Large intestine (tissue), 3 donors: ENCODE results near the gene AMBRA1. TPM values are rescaled to one million over a fixed set of nuclear protein-coding genes. Genes with fewer than 3 reads are reported as not detected.

ENCODE experiments used
- DNase-seq, 2 donors: peaks; one replicate each; pipeline versions ENCODE4 v3.0.0 to v3.0.0-alpha.2; 2013
- H3K27ac ChIP-seq: one replicate; pipeline ENCODE4 v1.5.1; 2013; ENCODE audit warnings: low read length
- H3K27me3 ChIP-seq: 2 replicates; pipeline ENCODE4 v1.6.1; 2013; ENCODE audit warnings: low read length; ENCODE audit not compliant: control insufficient read depth, insufficient read depth
- H3K36me3 ChIP-seq: 2 replicates; pipeline ENCODE4 v1.6.1; 2013; ENCODE audit warnings: low read length; ENCODE audit not compliant: control insufficient read depth, insufficient read depth
- H3K4me1 ChIP-seq: one replicate; pipeline ENCODE4 v1.6.1; 2013; ENCODE audit warnings: low read length; ENCODE audit not compliant: control insufficient read depth, insufficient read depth
- H3K4me3 ChIP-seq: one replicate; pipeline ENCODE4 v1.5.1; 2013; ENCODE audit warnings: low read length
- H3K9me3 ChIP-seq: one replicate; pipeline ENCODE4 v1.6.1; 2013; ENCODE audit warnings: mild to moderate bottlenecking, low read depth, low read length, moderate library complexity; ENCODE audit not compliant: control insufficient read depth
- WGBS: methylation state at CpG from one replicate; pipeline ENCODE4 v1.1.5; 2013; ENCODE audit warnings: low lambda C conversion rate; ENCODE audit not compliant: insufficient coverage; 5-methylcytosine and 5-hydroxymethylcytosine counted together
- polyA plus RNA-seq: library from polyadenylated mRNA; unstranded; fragments of 120-200 nt; gene quantifications from one replicate; pipeline ENCODE4 v1.2.1, GENCODE V29; 2013

Gene AMBRA1
- polyA plus RNA-seq, 1 donor: 20.2 TPM

DNA sequence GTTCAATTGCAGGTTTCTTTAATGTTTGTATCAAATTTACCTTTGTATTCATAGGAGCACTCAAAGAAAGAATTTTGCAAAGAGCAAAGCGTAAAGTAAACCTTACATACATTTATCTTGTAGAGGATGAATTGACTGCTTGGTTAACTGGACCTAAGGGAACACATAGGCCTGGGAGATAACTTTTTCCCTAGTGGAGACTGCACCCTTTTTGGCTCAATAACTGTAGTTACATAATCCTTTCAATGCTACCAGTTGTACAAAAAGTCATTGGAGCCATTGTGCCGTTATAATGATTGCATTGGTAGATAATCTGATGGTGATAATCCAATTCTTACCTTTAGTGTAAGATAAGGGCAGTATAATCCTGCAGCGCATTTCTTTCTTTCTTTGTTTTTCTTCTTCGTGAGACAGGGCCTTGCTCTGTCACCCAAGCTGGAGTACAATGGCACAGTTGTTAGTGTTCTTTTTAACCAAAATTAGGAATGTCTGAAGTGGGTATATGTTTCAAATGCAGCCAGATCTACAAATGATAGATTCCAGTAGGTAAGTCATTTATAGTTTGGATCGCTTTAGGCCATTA is 41.8 kb upstream of the AMBRA1 start:
- no peak overlapping the region for H3K27ac ChIP-seq
- H3K36me3 ChIP-seq: peaks cover 16% of the 10 kb centered on the region
- H3K4me1 ChIP-seq: peaks cover 14% of the 10 kb centered on the region
- no peaks in the 10 kb centered on the region for H3K27me3 ChIP-seq
- H3K4me3 ChIP-seq: no peak overlapping the region
- no peak for DNase-seq
- whole genome bisulfite sequencing: 100% methylated on average over 2 of the region's 5 CpGs
- H3K9me3 ChIP-seq: no peaks in the 10 kb centered on the region

DNA sequence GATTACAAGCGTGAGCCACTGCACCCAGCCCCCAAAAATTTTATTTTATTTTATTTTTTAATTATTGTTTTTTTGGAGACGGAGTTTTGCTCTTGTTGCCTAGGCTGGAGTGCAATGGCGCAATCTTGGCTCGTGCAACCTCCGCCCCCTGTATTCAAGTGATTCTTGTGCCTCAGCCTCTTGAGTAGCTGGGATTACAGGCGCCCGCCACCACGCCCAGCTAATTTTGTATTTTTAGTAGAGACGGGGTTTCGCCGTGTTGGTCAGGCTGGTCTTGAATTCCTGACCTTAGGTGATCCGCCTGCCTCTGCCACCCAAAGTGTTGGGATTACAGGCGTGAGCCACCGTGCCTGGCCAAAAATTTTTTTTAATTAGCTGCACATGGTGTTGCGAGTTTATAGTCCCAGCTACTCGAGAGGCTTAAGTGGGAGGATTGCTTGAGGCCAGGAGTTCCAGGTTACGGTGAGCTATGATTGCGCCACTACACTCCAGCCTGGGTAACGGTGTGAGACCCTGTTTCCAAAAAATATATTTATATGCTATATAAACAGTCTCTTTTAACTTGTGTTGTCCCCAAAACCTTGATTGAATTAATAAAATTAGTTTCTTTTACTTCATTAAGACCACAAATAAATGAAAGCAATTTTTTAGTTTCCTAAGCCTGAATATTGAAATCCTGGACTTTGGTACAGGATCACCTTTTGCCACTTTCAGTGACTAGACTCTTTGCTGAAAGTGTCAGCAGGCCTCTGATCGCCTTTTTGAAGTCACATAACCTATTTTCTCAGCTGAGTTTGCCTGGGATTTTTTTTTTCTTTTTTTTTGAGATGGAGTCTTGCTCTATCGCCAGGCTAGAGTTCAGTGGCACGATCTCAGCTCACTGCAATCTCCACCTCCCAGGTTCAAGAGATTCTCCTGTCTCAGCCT is 39.7 kb upstream of the AMBRA1 start:
- H3K9me3 ChIP-seq: no peaks in the 10 kb centered on the region
- peaks cover 30% of the 10 kb centered on the region for H3K36me3 ChIP-seq
- no peak overlapping the region for H3K4me3 ChIP-seq
- H3K27ac ChIP-seq: no peak overlapping the region
- 82% methylated on average over 2 of the region's 22 CpGs for WGBS
- no peaks in the 10 kb centered on the region for H3K4me1 ChIP-seq
- peak in 1 of 2 donors; percentile 52 for DNase-seq
- H3K27me3 ChIP-seq: no peaks in the 10 kb centered on the region

DNA sequence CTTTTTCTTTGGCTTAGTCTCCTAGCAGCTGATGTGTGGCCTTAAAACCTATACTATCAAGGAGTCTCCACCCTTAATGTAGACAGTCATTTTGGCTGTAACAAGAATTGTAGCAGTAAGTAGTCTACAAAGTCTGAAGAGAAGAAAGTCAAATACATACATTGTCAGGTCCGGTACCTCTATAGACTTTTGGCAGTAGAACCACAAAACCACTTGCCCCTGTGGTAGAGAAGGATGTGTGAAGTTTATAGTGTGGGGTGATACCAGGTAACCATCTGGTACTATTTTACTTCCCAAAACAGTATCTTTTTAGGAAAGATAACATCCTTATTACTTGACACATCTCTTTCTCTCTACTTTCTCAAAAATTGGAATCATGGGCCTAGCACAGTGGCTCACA is 38.7 kb upstream of the AMBRA1 start:
- Histone ChIP-seq H3K27ac (no peak overlapping the region), H3K36me3 (peaks cover 34% of the 10 kb centered on the region), H3K4me3 (no peak overlapping the region), H3K9me3 (no peaks in the 10 kb centered on the region), H3K4me1 (no peaks in the 10 kb centered on the region), H3K27me3 (no peaks in the 10 kb centered on the region)
- DNase-seq: no peak
- 100% methylated on average over 1 of the region's 1 CpG for WGBS

DNA sequence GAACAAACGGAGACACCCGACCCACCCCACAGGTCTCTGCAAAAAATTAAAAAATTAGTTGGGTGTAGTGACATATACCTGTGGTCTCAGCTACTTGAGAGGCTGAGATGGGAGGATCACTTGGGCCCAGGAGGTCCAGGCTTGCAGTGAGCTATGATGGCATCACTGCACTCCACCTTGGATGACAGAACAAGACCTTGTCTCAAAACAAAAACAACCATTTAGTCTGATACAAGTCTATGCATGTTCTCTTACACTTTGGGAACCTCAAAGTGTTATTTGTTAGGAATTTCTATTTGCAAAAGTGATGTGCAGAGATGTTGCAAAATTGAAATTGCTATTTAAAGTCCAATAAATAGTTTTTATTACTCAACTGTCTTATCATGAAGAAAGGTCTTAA is 37.9 kb upstream of the AMBRA1 start:
- peaks cover 36% of the 10 kb centered on the region for H3K36me3 ChIP-seq
- no peaks in the 10 kb centered on the region for H3K4me1 ChIP-seq
- H3K9me3 ChIP-seq: no peaks in the 10 kb centered on the region
- no peak overlapping the region for H3K4me3 ChIP-seq
- no peak for DNase-seq
- WGBS: no CpG with 5 or more reads among the region's 2 CpGs
- H3K27me3 ChIP-seq: no peaks in the 10 kb centered on the region
- no peak overlapping the region for H3K27ac ChIP-seq

GRCh38 chr11:46630237-46630636 is 36.4 kb upstream of the AMBRA1 start:
- H3K27me3 ChIP-seq: no peaks in the 10 kb centered on the region
- WGBS: no CpG with 5 or more reads among the region's 1 CpG
- H3K4me1 ChIP-seq: no peaks in the 10 kb centered on the region
- peaks cover 44% of the 10 kb centered on the region for H3K36me3 ChIP-seq
- H3K27ac ChIP-seq: no peak overlapping the region
- no peaks in the 10 kb centered on the region for H3K9me3 ChIP-seq
- no peak for DNase-seq
- H3K4me3 ChIP-seq: no peak overlapping the region

DNA sequence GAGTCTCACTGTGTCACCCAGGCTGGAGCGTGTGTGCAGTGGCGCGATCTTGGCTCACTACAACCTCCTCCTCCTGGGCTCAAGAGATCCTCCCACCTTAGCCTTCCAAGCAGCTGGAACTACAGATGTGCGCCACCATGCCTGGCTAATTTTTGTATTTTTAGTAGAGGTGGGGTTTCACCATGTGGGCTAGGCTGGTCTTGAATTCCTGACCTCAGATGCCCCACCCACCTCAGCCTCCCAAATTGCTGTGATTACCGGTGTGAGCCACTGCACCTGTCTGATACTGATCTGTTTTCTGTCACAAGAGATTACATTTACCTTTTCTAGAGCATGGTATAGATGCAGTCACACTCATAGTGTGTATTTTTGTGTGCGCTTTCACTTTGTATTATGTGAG is 35.1 kb upstream of the AMBRA1 start:
- Histone ChIP-seq H3K4me1 (no peaks in the 10 kb centered on the region), H3K27me3 (no peaks in the 10 kb centered on the region), H3K36me3 (peaks cover 54% of the 10 kb centered on the region), H3K4me3 (no peak overlapping the region), H3K27ac (no peak overlapping the region), H3K9me3 (no peaks in the 10 kb centered on the region)
- DNase-seq: no peak
- no CpG with 5 or more reads among the region's 6 CpGs for WGBS

DNA sequence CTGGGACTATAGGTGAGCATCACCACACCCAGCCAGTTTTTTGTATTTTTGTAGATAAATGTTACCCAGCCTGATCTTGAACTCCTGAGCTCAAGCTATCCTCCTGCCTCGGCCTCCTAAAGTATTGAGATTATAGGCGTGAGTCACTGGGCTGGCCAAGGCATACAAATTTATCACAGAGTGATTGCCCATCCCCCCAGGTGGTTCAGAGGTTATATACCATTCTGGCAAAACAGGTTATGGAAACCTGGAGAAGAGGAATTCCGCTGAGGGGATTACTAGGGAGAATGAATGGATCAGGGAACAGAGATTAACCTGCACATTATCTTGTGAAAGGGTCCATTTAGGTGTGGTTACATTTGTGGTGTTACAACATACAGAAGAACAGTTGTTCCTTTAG is 31.6 kb upstream of the AMBRA1 start:
- H3K27me3 ChIP-seq: no peaks in the 10 kb centered on the region

GRCh38 chr11:46618837-46619236 is 25.0 kb upstream of the AMBRA1 start:
- H3K4me3 ChIP-seq: peak overlapping the region; percentile 99
- no peaks in the 10 kb centered on the region for H3K9me3 ChIP-seq
- peak overlapping the region; percentile 97 for H3K27ac ChIP-seq
- WGBS: 67% methylated on average over 2 of the region's 6 CpGs
- peaks cover 19% of the 10 kb centered on the region for H3K4me1 ChIP-seq
- DNase-seq: peak in 1 of 2 donors; percentile 43
- H3K27me3 ChIP-seq: no peaks in the 10 kb centered on the region
- peaks cover 9% of the 10 kb centered on the region for H3K36me3 ChIP-seq

More for the DNA sequence above, 31.6 kb upstream of the AMBRA1 start:
- H3K9me3 ChIP-seq: no peaks in the 10 kb centered on the region
- DNase-seq: peak in 1 of 2 donors; percentile 24
- H3K4me3 ChIP-seq: no peak overlapping the region
- WGBS: no CpG with 5 or more reads among the region's 3 CpGs
- peaks cover 46% of the 10 kb centered on the region for H3K36me3 ChIP-seq
- H3K27ac ChIP-seq: no peak overlapping the region
- no peaks in the 10 kb centered on the region for H3K4me1 ChIP-seq

GRCh38 chr11:46617972-46618314 is 24.1 kb upstream of the AMBRA1 start:
- no peak for DNase-seq
- H3K4me3 ChIP-seq: peak overlapping the region; percentile 99
- H3K9me3 ChIP-seq: no peaks in the 10 kb centered on the region
- no CpG with 5 or more reads among the region's 9 CpGs for WGBS
- H3K27ac ChIP-seq: peak overlapping the region; percentile 97
- H3K27me3 ChIP-seq: no peaks in the 10 kb centered on the region
- peaks cover 9% of the 10 kb centered on the region for H3K36me3 ChIP-seq
- H3K4me1 ChIP-seq: peaks cover 19% of the 10 kb centered on the region

- Histone ChIP-seq H3K27ac (peak within 1 kb of the TSS; percentile 97), H3K4me3 (peak within 1 kb of the TSS; percentile 99), H3K36me3 (peaks cover 7% of the 10 kb centered on the region), H3K9me3 (no peaks in the 10 kb centered on the region), H3K27me3 (no peaks in the 10 kb centered on the region), H3K4me1 (peaks cover 19% of the 10 kb centered on the region)
- WGBS: 0% methylated on average over 3 of the region's 72 CpGs
- DNase-seq: peak; percentile 91 to 95
Measured at GRCh38 chr11:46617134-46617971, 23.5 kb upstream of the AMBRA1 start, which contains the start of the genes ATG13 and HARBI1. Gene ATG13 (plus strand): TSS chr11:46617553. CDS start chr11:46644292, 26,739 bp downstream. Gene HARBI1 (minus strand): TSS chr11:46617227. CDS start chr11:46616237, 990 bp downstream.
